Measurements from ENCODE around the gene POTED. TPM values are rescaled to one million over a fixed set of nuclear protein-coding genes. Genes with fewer than 3 reads are reported as not detected.

The POTED gene
- not detected in 2 replicates for total RNA-seq

DNA sequence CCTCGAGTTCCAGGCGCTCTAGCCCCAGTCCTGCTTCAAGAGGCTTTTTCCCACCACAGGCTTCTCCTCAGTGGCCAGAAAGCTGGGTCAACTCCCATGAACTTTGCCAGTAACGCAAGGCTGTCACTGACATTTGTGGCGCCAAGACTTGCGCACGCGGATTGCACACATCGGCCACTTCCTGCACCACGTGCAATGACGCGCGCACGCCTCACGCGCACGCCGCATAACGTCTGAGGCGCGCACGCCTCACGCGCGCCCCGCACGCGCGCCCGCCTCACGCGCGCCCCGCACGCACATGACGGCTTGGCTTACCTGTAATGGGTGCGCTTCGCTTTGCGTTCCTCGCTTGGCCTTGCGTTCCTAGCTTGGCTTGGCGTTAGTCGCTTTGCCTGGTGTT is at the start of gene POTED:
Gene POTED (plus strand): TSS at position 301 of the 400 bp plus-strand sequence. CDS start 452 bp downstream, outside the sequence.

